HG03097 (cell line): ENCODE measurements around the gene FBXW7.

Experiments used
- ATAC-seq: cut with Tn5 transposase; IDR thresholded peaks from one replicate; pipeline ENCODE4 v1.9.1; 2021; ENCODE audit not compliant: unreplicated experiment, low FRiP score

The FBXW7 gene

GRCh38 chr4:152346979-152347378, 188.9 kb downstream of the FBXW7 start:
- ATAC-seq: no peak

- ATAC-seq: no peak
These were observed 189.4 kb downstream of the FBXW7 start for GRCh38 chr4:152346526-152346925.

GRCh38 chr4:152344001-152344400, 191.9 kb downstream of the FBXW7 start:
- ATAC-seq: no peak

GRCh38 chr4:152342293-152342692, 193.6 kb downstream of the FBXW7 start:
- ATAC-seq: no peak

GRCh38 chr4:152340818-152341217, 195.1 kb downstream of the FBXW7 start:
- no peak for ATAC-seq

- no peak for ATAC-seq
These were observed 196.3 kb downstream of the FBXW7 start for GRCh38 chr4:152339576-152339975.

- ATAC-seq: no peak
These were observed 201.0 kb downstream of the FBXW7 start for GRCh38 chr4:152334931-152335330.

- ATAC-seq: no peak
These were observed 204.8 kb downstream of the FBXW7 start for GRCh38 chr4:152331042-152331441.

- ATAC-seq: no peak
These were observed 207.3 kb downstream of the FBXW7 start for GRCh38 chr4:152328582-152328981.

GRCh38 chr4:152327606-152328453, 208.1 kb downstream of the FBXW7 start:
- ATAC-seq: no peak

GRCh38 chr4:152325831-152326230, 210.1 kb downstream of the FBXW7 start:
- ATAC-seq: no peak

GRCh38 chr4:152323221-152323620, 212.7 kb downstream of the FBXW7 start:
- ATAC-seq: no peak

GRCh38 chr4:152322656-152323055, 213.2 kb downstream of the FBXW7 start:
- ATAC-seq: no peak

GRCh38 chr4:152321923-152322322, 214.0 kb downstream of the FBXW7 start:
- ATAC-seq: no peak

- no peak for ATAC-seq
These were observed 214.5 kb downstream of the FBXW7 start for GRCh38 chr4:152321398-152321797.

GRCh38 chr4:152316969-152317368, 218.9 kb downstream of the FBXW7 start:
- ATAC-seq: no peak

GRCh38 chr4:152310257-152310656, 225.6 kb downstream of the FBXW7 start:
- ATAC-seq: peak; percentile 45

GRCh38 chr4:152309418-152309817, 226.5 kb downstream of the FBXW7 start:
- no peak for ATAC-seq

GRCh38 chr4:152308951-152309350, 226.9 kb downstream of the FBXW7 start:
- ATAC-seq: no peak

- no peak for ATAC-seq
These were observed 228.2 kb downstream of the FBXW7 start for GRCh38 chr4:152307669-152308068.

- ATAC-seq: no peak
These were observed 229.4 kb downstream of the FBXW7 start for GRCh38 chr4:152306541-152306940.

GRCh38 chr4:152304220-152304619, 231.7 kb downstream of the FBXW7 start:
- peak; percentile 88 for ATAC-seq
